ENCODE data around the gene VILL. TPM values are rescaled to one million over a fixed set of nuclear protein-coding genes. Genes with fewer than 3 reads are reported as not detected.
A peak's percentile ranks its signal among the peaks of the same experiment; 100 is the strongest.

VILL gene
- total RNA-seq, 1 experiment from 2014 or later, result 52.6 TPM

- H3K27ac Mint-ChIP-seq (ENCODE audit: unreplicated experiment), result no peak overlapping the region
- CTCF ChIA-PET, result no interaction called here
- DNase-seq, result no peak
- no peak for TF ChIP-seq CTCF (IDR thresholded peaks at IDR 0.05; ENCODE audit: unreplicated experiment)
- no peaks in the 10 kb centered on the region for H3K27me3 Mint-ChIP-seq (ENCODE audit: unreplicated experiment)
- H3K4me3 Mint-ChIP-seq (ENCODE audit: low read depth, unreplicated experiment), result no peak overlapping the region
- H3K4me1 Mint-ChIP-seq (ENCODE audit: low read depth, unreplicated experiment), result peaks cover 16% of the 10 kb centered on the region
- peaks cover 21% of the 10 kb centered on the region for H3K36me3 Mint-ChIP-seq (ENCODE audit: insufficient read depth, unreplicated experiment)
- intact Hi-C loops (cut with micrococcal nuclease; ENCODE audit: unreplicated experiment), result no loop called here
- no TSS peak for BruUV-seq (replicated peaks)
- H3K9me3 Mint-ChIP-seq (ENCODE audit: low read depth, unreplicated experiment), result no peaks in the 10 kb centered on the region
These were observed 18.5 kb downstream of the VILL start for GRCh38 chr3:38008971-38009580.

- BruUV-seq (replicated peaks), result TSS peak; percentile 1
- CTCF ChIA-PET, result no interaction called here
- intact Hi-C loops (cut with micrococcal nuclease; ENCODE audit: unreplicated experiment), result no loop called here
- no peak for DNase-seq
- Mint-ChIP-seq H3K27ac (ENCODE audit: unreplicated experiment) (peak overlapping the region; percentile 31), H3K4me1 (ENCODE audit: low read depth, unreplicated experiment) (peaks cover 7% of the 10 kb centered on the region), H3K4me3 (ENCODE audit: low read depth, unreplicated experiment) (no peak overlapping the region), H3K9me3 (ENCODE audit: low read depth, unreplicated experiment) (no peaks in the 10 kb centered on the region), H3K36me3 (ENCODE audit: insufficient read depth, unreplicated experiment) (peaks cover 12% of the 10 kb centered on the region), H3K27me3 (ENCODE audit: unreplicated experiment) (no peaks in the 10 kb centered on the region)
- no peak for TF ChIP-seq CTCF (IDR thresholded peaks at IDR 0.05; ENCODE audit: unreplicated experiment)
These were observed 19.4 kb downstream of the VILL start for GRCh38 chr3:38009807-38010591.

- no peak overlapping the region for H3K4me3 Mint-ChIP-seq (ENCODE audit: low read depth, unreplicated experiment)
- intact Hi-C loops (cut with micrococcal nuclease; ENCODE audit: unreplicated experiment), result no loop called here
- H3K9me3 Mint-ChIP-seq (ENCODE audit: low read depth, unreplicated experiment), result no peaks in the 10 kb centered on the region
- DNase-seq, result no peak
- H3K27ac Mint-ChIP-seq (ENCODE audit: unreplicated experiment), result no peak overlapping the region
- TF ChIP-seq CTCF (IDR thresholded peaks at IDR 0.05; ENCODE audit: unreplicated experiment), result no peak
- H3K36me3 Mint-ChIP-seq (ENCODE audit: insufficient read depth, unreplicated experiment), result peaks cover 6% of the 10 kb centered on the region
- no peaks in the 10 kb centered on the region for H3K4me1 Mint-ChIP-seq (ENCODE audit: low read depth, unreplicated experiment)
- no peaks in the 10 kb centered on the region for H3K27me3 Mint-ChIP-seq (ENCODE audit: unreplicated experiment)
- no TSS peak for BruUV-seq (replicated peaks)
- CTCF ChIA-PET, result no interaction called here
These were observed 20.5 kb downstream of the VILL start for GRCh38 chr3:38011111-38011510.

GRCh38 chr3:38015485-38015884 is 24.9 kb downstream of the VILL start:
- TF ChIP-seq CTCF (IDR thresholded peaks at IDR 0.05; ENCODE audit: unreplicated experiment), result no peak
- CTCF ChIA-PET, result no interaction called here
- H3K4me3 Mint-ChIP-seq (ENCODE audit: low read depth, unreplicated experiment), result no peak overlapping the region
- H3K27ac Mint-ChIP-seq (ENCODE audit: unreplicated experiment), result no peak overlapping the region
- no peaks in the 10 kb centered on the region for H3K27me3 Mint-ChIP-seq (ENCODE audit: unreplicated experiment)
- no TSS peak for BruUV-seq (replicated peaks)
- H3K4me1 Mint-ChIP-seq (ENCODE audit: low read depth, unreplicated experiment), result peaks cover 10% of the 10 kb centered on the region
- no peak for DNase-seq
- H3K9me3 Mint-ChIP-seq (ENCODE audit: low read depth, unreplicated experiment), result no peaks in the 10 kb centered on the region
- intact Hi-C loops (cut with micrococcal nuclease; ENCODE audit: unreplicated experiment), result no loop called here
- no peaks in the 10 kb centered on the region for H3K36me3 Mint-ChIP-seq (ENCODE audit: insufficient read depth, unreplicated experiment)
